NCI-H2029 treated with DMSO at 0.1 percent for 48 hours (cell line): ENCODE results near the gene TBC1D14.

Source experiments
- DNase-seq: peaks from one replicate; lab custom pipeline; 2025; lab: John Stamatoyannopoulos, UW

TBC1D14 gene

GRCh38 chr4:6929812-6930464, 20.3 kb downstream of the TBC1D14 start:
- DNase-seq: no peak

DNA sequence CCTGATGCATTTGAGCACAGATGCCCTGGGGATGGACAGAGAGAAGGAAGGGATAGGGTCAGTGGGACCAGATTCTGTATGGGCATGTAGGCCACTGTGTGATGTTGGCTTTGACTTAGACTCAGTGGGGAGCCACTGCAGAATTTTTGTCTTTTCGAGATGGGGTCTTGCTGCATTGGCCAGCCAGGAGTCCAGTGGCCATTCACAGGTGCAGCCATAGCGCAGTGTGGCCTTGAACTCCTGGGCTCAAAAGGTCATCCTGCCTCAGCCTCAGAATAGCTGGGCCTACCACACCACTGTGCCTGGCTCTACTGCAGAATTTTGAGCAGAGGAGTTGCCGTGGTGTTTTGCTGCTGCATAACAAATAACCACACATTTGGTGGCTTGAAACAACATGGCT, 22.8 kb downstream of the TBC1D14 start:
- DNase-seq: no peak

DNA sequence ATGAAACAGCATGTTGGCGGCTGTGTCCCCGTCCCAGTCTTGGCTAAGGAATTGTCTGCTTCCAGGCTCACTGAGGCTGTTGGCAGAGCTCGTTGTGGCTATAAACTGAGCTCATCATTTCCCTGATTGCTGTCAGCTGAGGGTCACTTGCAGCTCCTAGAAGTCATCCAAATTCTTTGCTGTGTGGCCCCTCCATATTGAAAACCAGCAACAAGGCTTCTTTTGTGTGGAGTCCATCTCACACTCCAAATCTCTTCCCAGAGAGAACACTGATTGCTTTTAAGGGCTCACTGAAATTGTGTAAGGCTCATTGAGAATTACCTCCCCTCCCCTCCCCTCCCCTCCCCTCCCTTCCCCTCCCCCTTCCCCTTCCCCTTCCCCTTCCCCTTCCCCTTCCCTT, 23.3 kb downstream of the TBC1D14 start:
- DNase-seq: no peak

DNA sequence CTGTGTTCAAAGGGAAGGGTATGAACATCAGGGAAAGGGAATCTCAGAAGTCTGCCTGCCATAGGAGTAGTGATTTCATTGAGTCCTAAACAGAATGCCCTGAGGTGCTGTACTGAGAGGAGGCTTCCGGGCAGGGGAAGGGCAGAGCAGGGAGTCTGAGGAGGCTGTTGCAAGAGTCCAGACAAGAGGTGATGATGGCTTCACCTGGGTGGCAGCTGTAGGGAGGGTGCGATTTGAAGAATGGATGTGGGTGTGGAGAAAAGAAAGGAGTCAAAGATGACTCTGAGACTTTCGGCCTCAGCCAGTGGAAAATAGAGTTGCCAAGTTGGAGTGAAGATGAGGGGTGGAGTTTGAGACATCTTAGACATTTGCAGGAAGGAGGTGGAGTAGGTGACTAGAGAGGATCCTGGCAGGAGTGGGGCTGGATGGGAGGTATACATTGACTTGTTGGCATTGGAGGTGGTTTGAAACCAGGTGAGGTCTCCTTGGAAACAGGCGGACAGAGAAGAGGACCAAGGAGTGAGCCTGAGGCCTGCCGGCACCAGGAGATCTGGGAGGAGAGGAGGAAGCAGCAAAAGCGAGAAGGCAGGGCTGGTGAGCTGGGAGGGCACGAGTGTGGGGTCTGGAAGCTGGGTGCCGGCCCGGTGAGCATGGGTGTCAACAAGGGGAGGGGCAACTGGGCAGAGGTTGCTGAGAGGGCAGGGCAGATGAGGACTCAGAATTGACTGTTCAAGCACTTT, 24.2 kb downstream of the TBC1D14 start:
- DNase-seq: no peak

DNA sequence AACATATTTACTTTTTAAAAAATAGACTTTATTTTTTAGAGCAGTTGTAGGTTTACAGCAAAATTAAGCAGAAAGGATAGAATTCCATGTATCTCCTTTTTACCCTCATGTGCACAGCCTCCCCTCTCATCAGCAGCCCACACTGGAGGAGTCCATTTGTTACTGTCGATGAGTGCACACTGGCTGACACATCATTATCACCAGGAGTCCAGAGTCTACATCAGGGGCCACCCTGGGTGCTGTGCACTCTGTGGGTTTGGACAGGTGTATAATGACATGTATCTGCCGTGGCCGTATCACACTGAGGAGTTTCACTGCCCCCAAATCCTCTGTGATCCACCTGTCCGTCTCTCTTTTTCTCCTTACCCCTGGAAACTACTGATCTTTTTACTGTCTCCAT, 26.3 kb downstream of the TBC1D14 start:
- DNase-seq: no peak

GRCh38 chr4:6937201-6937600, 27.6 kb downstream of the TBC1D14 start:
- no peak for DNase-seq

GRCh38 chr4:6937754-6938153, 28.1 kb downstream of the TBC1D14 start:
- DNase-seq: no peak

DNA sequence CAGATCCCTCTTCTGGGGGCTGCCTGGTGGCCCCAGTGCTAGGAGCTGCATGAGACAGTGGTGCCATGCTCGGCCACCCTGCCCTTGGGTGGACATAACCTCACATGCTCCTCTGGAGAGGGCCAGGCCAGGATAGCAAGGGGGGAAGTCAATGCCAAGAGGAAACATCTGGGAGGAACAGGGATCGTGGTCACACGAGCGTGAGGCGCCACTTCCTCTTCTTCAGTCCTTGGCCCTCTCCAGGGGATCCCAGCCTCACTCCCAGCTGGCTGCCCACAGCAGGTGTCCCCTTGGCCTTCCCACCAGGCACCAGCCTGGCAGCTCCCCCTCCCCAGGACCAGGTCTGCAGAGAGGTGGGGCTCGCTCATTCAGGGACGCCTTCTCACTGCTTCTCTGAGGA, 28.6 kb downstream of the TBC1D14 start:
- no peak for DNase-seq

GRCh38 chr4:6938647-6939271, 29.1 kb downstream of the TBC1D14 start:
- no peak for DNase-seq

- no peak for DNase-seq
These were observed 30.4 kb downstream of the TBC1D14 start for GRCh38 chr4:6939761-6940743.

DNA sequence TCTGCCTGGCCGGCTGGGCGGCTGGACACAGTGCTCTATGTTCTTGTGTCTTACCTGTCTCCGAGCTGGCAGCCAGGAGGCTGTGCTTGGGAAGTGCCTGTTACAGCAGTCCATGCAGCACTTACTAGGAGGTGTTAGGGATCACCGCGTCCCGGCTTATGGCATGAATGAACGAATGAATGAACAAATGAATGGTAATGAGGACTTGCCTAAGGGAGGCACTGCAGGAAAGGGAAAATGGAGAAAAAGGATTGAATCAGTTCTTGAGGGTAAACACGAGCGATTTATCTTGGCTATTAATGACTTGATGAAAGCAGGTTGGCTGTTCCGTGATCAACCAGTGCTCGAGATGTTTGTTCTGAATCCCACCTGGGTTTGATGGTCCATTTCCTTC, 31.1 kb downstream of the TBC1D14 start:
- DNase-seq: no peak

DNA sequence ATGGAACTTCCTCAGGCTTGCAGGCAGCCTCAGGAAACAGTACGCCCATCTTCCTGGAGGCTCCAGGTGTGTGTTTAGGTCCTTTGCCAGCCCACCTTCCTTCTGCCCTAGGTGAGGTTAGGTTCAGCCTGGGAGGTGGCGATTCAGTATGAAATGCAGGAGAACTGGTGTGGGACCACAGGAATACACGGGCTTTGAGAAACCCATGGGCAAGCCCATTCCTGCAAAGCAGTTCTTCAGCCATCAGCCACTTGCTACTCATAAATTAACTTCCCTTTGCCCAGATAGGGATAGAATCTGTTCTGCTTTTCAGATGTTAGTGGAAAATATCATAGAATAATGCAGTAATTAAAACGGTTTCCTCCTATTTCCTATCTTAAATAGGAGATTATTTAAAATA, 32.2 kb downstream of the TBC1D14 start:
- DNase-seq: no peak

- DNase-seq: no peak
These were observed 32.7 kb downstream of the TBC1D14 start for GRCh38 chr4:6942238-6942800.

- no peak for DNase-seq
These were observed 33.6 kb downstream of the TBC1D14 start for GRCh38 chr4:6943012-6943884.

DNA sequence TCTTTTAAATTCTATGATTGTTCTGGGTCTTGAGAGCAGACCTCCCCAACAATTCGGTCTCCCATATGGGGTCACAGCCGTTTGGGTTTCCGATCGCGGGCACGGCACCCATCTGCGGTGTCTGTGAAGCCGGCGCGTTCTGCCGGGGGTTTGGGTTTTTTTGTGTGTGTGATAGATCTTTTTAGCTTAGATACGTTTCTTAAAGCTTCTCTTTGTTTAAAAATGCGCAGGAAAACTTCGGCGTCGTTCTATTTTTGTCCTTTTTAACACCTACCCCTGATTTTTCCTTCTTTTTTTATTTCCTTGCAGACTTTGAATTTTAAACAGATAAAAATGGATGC, 34.2 kb downstream of the TBC1D14 start:
- DNase-seq: no peak

GRCh38 chr4:6944301-6945051, 34.9 kb downstream of the TBC1D14 start:
- DNase-seq: no peak

DNA sequence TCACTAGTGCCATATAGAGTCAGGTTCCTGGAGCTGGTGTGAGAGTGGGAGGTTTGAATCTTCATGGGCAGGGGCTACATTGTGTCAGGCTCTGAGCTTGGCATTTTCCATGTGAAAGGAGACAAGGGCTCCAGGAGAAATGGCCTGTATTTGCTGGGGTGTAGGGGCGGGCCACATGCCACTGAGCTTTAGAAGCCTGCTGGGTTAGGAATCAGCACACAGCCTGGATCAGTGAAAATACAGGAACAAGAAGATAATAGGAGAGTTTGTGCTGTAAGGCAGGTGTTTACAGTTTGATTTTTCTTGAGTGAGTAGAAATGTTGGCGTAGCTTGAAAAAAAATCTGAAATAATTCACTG, 35.4 kb downstream of the TBC1D14 start:
- no peak for DNase-seq

GRCh38 chr4:6946497-6946896, 36.9 kb downstream of the TBC1D14 start:
- no peak for DNase-seq

DNA sequence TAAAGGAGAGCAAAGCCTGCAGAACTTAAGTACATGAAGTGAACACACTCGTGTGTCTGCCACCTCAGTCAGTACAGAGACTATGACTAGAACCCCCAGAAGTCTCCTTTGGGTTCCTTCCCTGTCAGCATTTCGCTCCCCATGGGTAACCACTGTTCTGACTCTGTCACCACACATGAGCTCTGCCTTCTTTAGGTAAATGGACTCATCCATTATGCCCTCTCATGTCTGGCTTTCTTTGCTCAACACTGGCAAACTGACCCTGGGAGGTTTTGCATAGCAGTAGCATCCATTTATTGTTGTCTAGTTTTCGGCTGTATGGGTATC, 38.5 kb downstream of the TBC1D14 start:
- DNase-seq: no peak

- no peak for DNase-seq
These were observed 42.3 kb downstream of the TBC1D14 start for GRCh38 chr4:6951880-6952381.
